Ureter (tissue), 1 donor: ENCODE results near the gene CCM2. TPM values are rescaled to one million over a fixed set of nuclear protein-coding genes. Genes with fewer than 3 reads are reported as not detected.

Source experiments
- DNase-seq: peaks from one replicate; pipeline ENCODE4 v3.0.0-alpha.2; 2020; ENCODE audit warnings: low spot score
- total RNA-seq: library from RNA; stranded (reverse); gene quantifications from one replicate; pipeline ENCODE4 v1.2.4, GENCODE V29; 2023
- donor health status: DM: yes; HTN: yes; CAD: no.

Gene CCM2
- total RNA-seq, 1 donor from 2014 or later = 31.1 TPM

GRCh38 chr7:44969049-44969700 is 30.8 kb upstream of the CCM2 start:
- no peak for DNase-seq

- DNase-seq = no peak
Observed at GRCh38 chr7:44969701-44970522, 30.1 kb upstream of the CCM2 start.

- DNase-seq = no peak
Observed at GRCh38 chr7:44970523-44971051, 29.4 kb upstream of the CCM2 start.

- DNase-seq = no peak
Observed at GRCh38 chr7:44971188-44971901, 28.7 kb upstream of the CCM2 start.

GRCh38 chr7:44971902-44972441 is 28.0 kb upstream of the CCM2 start:
- DNase-seq = no peak

GRCh38 chr7:44972562-44972961 is 27.4 kb upstream of the CCM2 start:
- no peak for DNase-seq

GRCh38 chr7:44973610-44974401 is 26.2 kb upstream of the CCM2 start:
- DNase-seq = no peak

GRCh38 chr7:44974549-44974948 is 25.5 kb upstream of the CCM2 start:
- DNase-seq = no peak

GRCh38 chr7:44975331-44976039 is 24.5 kb upstream of the CCM2 start:
- DNase-seq = no peak

GRCh38 chr7:44976040-44976745 is 23.8 kb upstream of the CCM2 start:
- no peak for DNase-seq

- DNase-seq = no peak
Observed at GRCh38 chr7:44976746-44977196, 23.2 kb upstream of the CCM2 start.

GRCh38 chr7:44977304-44977958 is 22.6 kb upstream of the CCM2 start:
- no peak for DNase-seq

- no peak for DNase-seq
Observed at GRCh38 chr7:44977959-44978335, 22.1 kb upstream of the CCM2 start.

GRCh38 chr7:44978511-44979366 is 21.3 kb upstream of the CCM2 start, which contains the start of gene MYO1G:
MYO1G (minus strand) TSS chr7:44979015; CDS start chr7:44978961, 54 bp downstream.
- DNase-seq = no peak

GRCh38 chr7:44979481-44980392 is 20.3 kb upstream of the CCM2 start:
- DNase-seq = no peak

- DNase-seq = no peak
Observed at GRCh38 chr7:44980393-44981034, 19.5 kb upstream of the CCM2 start.
